Mesenteric fat pad (tissue), 1 donor: ENCODE data around the gene DNAJC6. TPM values are rescaled to one million over a fixed set of nuclear protein-coding genes. Genes with fewer than 3 reads are reported as not detected.
"Not testable (repeated sequence)": the region's sequence is repeated elsewhere in the genome, so short reads cannot be mapped to it uniquely, and the experiment has no call there.

Experiments
- DNase-seq: peaks from one replicate; pipeline ENCODE4 v3.0.0-alpha.2; 2020; ENCODE audit warnings: low spot score
- long read RNA-seq: library from polyadenylated mRNA; unstranded; transcript quantifications from one replicate; pipeline ENCODE4 v2.0.0, GENCODE V29; 2020
- total RNA-seq: library from RNA; stranded (reverse); fragmentation: NEBNext Ultra II Directional; extraction: Animal tissue kit (Norgen Biotek cat#: 25700); gene quantifications from one replicate; pipeline ENCODE4 v1.2.1, GENCODE V29; 2021
- donor health status: DM: yes; HTN: yes; CAD: no.

The DNAJC6 gene
- 1.9 TPM for total RNA-seq
- long read RNA-seq, partial matches to known transcripts: 0 of 1 reads
- long read RNA-seq, other reads (novel, unspliced or antisense): 1 of 1 reads

DNA sequence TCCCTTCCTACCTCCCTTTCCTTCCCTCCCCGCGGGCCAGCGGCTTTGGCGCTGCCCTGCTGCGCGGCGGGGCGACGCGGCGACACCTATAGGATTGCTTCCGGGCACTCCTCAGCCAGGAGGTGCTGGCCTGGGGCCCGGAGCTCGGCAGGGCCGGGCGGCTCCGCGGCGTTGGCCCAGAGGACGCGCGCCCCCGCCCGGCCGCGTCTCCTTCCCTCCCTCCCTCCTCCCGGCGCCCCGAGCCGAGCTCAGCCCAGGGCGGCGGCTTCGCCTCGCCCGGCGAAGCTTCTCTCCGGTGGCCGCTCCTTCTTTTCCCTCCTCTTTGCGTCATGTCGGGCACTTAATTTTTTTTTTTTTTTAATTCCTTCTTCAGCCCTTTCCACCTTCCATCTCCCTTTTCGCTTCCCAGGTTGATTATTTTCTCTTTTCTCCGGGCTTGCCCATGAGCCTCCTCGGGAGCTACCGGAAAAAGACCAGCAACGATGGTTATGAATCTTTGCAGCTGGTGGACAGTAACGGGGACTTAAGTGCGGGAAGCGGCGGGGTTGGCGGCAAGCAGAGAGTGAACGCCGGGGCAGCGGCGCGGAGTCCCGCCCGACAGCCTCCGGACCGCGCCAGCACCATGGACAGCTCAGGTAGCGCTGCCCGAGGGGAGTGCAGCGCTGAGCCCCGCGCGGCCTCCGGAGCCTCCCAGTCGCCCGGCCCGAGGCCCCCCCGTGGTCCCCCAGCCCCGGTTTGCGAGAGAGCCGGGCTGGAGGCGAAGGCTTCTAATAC, at the start of gene DNAJC6:
Gene DNAJC6, plus strand, starts transcription at position 240 of the 774 bp plus-strand sequence. Its CDS starts 203 bp downstream, at position 443.
- DNase-seq: no peak

- no peak for DNase-seq
These were observed 49.5 kb upstream of the DNAJC6 start for GRCh38 chr1:65259816-65260215.

- no peak for DNase-seq
These were observed 48.4 kb upstream of the DNAJC6 start for GRCh38 chr1:65260851-65261473.

DNA sequence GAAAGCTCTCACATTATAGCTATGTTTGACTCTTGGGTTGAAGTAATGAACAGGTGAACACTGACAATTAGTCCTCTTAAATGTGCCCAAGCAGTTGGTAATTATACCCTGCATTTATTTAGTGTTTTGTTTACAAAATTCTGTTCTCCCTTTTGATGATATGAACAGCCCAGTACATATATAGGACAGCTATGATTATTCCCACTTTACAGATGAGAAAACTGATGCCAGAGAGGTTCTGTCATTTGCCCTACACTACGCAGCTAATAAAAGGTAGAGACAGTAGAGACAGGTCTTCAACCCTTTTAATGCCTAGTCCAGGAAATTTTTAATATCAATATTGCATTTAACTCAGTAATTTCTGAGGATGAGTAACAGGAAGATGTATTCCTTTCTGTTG, 46.1 kb upstream of the DNAJC6 start:
- no peak for DNase-seq

DNA sequence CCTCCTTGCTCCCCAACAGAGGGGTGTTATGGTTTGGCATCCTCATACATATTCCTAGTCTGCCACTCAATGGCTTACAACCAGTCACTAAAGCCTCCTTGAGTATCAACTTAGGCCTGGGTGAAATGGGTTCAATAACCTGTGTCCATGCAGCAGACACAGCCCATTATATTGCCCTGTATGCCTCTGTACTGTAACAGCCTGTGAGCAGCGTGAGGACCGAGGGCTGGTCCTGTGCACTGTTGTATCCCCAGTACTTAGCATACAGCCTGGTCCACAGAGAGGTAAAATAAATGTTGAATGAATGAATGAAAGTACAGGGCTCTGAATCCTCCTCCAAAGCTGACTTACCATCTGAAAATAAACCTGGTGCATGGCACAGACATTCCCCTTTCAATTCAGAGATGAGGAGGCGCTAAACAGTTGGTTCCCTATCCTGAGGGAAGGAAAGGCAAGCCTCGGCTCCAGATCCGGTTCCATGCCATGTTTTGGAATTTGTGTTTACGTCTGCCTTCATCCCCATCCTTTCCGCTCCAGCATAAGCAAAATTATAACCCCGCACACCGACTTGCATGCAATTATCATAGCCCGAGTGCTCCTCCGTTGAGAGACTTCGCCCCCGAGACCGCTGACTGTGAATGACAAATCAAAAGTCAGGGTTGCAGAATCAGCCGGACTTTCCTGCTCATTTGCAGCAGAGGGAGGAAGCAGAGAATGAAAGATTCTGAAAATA, 45.0 kb upstream of the DNAJC6 start:
- no peak for DNase-seq

DNA sequence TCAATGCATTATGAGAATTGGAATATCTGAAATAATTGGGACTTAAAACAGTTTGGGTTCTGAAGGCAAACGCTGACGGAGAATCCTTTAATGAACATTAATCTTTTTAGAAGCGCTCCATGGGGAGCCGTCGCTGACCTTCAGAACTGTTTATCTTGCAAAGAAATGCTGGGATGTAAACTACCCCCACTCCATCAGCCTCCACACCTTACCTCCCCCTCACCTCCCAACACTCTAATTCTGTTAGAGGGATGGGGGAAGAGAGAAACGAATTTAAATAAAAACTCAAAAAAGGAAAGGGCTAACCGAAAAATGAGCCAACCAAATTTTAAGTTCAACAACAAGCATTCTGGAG, 44.1 kb upstream of the DNAJC6 start:
- DNase-seq: no peak

- no peak for DNase-seq
These were observed 43.5 kb upstream of the DNAJC6 start for GRCh38 chr1:65265651-65266351.

DNA sequence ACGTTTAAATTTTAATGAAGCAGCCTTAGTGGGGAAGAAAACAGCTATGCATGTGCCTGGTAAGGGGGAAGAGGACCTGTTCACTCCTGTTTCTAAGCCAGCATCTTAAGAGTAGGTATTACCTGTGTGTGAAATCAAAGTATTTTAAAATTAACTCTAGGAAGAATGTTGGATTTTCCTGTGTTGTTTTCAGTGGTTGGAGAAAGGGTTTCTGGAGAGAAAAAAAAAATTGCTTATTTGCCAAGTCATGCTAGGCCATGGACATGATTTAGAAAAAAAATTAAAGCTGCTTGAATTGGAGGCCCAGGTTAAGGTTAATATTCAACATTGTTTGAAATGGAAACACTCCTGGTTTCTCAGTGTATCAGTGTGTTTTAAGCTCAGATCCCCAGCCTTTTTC, 42.9 kb upstream of the DNAJC6 start:
- no peak for DNase-seq

DNA sequence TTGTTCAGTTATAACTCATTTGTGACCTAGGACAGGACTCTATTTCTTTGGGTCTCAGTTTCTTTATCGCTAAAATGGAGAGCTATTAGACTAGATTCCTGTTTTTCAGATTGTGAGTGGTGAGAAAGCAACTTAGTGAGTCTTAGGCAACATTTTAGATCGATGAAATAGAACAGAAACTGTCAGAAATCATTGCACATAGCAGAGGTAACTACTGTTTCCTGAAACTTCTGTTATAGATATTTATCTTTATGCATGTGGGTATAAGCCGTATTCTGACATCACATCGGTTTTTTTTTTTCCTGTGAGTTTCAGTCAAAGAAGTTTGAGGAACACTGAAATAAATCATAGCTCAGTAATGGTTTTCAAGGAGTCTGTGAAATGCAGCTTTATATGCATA, 42.1 kb upstream of the DNAJC6 start:
- DNase-seq: no peak

DNA sequence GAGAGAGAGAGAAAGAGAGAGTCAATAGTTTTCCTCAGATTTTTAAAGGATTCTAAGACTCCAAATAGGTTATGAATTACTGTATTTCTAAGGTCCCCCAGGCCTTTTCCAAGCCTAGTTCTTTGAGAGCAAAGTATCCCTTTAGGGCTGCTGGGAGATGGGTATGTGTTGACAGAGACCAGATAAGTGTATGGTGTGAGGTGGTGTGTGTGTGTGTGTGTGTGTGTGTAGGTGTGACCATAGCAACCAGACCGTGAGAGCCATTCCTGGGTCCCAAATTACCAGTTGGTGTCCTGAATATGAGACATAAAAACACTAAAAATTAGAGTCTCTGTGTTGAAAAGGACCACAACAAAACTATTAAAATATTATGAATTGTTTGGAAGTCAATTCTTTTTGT, 41.7 kb upstream of the DNAJC6 start:
- no peak for DNase-seq

DNA sequence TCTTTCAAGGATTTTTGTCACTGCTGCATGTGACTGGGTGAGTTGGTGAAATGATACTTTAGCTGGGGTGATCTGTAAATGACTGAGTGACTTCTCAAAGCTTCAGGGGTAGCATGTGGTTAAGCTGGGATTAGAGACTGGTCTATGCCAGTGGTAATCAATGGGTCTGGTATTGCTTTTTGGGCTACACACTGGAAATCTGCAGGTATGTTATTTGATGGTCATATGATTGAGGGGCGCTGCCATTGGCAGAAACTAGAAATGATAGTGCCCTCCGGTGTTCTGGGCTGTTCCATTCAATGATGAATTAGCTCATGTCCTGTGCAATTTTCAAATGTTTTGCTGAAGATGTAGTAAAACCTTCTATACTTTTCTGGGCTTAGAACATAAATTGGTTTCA, 39.7 kb upstream of the DNAJC6 start:
- DNase-seq: no peak

- DNase-seq: no peak
These were observed 33.0 kb upstream of the DNAJC6 start for GRCh38 chr1:65276197-65276939.

- no peak for DNase-seq
These were observed 31.6 kb upstream of the DNAJC6 start for GRCh38 chr1:65277605-65278347.

- DNase-seq: no peak
These were observed 30.8 kb upstream of the DNAJC6 start for GRCh38 chr1:65278376-65279069.

DNA sequence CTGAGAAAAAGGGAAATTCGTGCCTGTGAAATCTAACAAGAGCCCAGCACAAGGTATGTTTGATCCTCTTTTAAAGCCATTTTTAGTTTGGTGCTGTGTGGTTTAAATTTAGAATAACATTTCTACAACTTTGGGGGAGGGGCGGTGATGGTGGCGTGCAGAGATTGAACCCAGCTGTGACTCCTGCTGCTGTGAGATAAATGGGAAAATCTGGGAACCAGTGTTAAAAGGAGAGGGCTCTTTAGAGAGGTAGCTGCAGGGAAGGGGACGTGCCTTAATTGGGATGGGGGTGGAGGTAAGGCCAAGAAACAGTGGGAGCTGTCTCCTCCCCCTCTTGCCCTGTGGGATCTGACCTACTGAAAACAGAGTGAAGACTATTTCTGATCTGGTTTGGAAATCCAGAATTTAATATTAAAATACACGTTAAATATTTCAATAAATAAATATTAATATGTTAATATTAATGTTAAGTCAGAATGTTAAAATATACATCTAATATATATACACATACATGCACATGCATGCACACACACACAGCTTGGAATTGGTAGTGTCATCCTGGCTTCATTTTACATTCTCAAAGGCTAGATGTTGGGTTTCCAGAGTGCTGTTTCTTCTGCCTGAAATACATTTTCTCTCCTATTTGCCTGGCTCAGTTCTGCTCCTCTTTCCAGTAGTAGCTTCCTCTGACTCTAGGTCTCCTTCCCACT, 30.1 kb upstream of the DNAJC6 start:
- no peak for DNase-seq

DNA sequence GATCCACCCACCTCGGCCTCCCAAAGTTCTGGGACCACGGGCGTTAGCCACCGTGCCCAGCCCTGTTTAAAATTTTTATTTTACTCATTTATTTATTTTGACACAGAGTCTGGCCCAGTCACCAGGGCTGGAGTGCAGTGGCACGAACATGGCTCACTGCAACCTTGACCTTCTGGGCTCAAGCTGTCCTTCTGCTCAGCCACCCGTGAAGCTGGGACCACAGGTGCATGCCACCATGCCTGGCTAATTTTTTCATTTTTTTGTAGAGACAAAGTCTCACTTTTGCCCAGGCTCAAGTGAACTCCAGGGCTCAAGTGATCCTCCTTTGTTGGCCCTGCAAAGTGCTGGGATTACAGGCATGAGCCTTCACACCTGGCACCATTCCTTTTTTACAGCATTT, 27.5 kb upstream of the DNAJC6 start:
- no peak for DNase-seq

DNA sequence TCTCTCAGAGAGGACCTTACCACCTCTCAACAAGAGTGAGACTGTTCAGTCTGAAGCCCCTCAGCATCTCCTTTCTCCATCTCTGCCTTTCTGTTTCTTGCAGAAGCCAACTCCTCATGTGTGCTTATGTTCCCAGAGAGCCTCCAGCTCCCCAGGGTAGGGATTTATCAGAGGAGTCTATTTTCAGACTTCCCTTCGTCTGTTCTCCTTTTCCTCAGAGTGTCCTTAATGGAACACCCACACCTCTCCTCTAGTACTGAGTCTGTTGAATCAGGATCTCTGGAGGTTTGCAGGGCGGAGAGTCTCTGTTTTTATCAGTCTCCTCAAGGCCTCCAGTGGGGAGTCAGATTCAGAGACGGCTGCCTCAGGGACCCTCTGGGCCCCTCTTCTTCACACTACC, 25.1 kb upstream of the DNAJC6 start:
- DNase-seq: no peak

DNA sequence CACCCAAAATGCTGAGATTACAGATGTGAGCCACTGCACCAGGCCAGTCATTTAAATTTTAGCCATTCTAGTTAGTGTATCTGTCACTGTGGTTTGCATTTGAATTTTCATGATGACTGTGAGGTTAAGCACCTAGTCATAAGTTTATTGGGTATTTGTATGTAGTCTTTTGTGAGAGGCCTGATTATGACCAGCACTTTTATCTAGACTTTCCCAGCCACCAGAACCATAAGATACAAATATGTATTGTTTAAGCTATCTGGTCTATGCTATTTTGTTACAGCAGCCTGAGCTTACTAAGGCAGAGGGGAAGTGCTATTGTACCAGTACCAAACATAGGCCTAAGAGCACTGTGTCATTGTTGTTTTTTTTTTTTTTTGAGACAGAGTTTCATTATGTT, 19.9 kb upstream of the DNAJC6 start:
- DNase-seq: no peak

DNA sequence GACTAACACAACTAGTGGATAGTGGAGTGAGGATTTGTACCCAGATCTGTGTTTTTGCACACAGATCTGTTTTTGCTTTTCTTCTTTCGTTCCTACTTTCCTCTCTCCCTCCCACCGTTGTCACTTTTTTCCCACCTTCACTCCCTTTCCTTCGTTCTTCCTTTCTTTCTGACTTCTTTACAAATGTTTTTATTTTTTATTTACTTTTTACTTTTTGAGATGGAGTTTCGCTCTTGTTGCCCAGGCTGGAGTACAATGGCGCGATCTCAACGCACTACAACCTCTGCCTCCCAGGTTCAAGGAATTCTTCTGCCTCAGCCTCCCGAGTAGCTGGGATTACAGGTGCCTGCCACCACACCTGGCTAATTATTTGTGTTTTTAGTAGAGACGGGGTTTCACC, 17.5 kb upstream of the DNAJC6 start:
- DNase-seq: not testable (repeated sequence)
